Osteoblast (primary cell): ENCODE data around the gene PFN4. TPM values are rescaled to one million over a fixed set of nuclear protein-coding genes. Genes with fewer than 3 reads are reported as not detected.
A peak's percentile ranks its signal among the peaks of the same experiment; 100 is the strongest.

Experiments
- DNase-seq: peaks from one replicate; pipeline ENCODE4 v3.0.0; 2011; ENCODE audit warnings: low spot score, mixed read lengths; ENCODE audit not compliant: insufficient read length; ENCODE audit errors: missing footprints
- H2AFZ ChIP-seq: 2 replicates; pipeline ENCODE4 v1.6.0; 2011; ENCODE audit warnings: mild to moderate bottlenecking, low read length
- H3K27ac ChIP-seq: 2 replicates; pipeline ENCODE4 v1.5.1; 2011; ENCODE audit warnings: mild to moderate bottlenecking, low read depth, low read length, moderate library complexity
- H3K27me3 ChIP-seq: 2 replicates; pipeline ENCODE4 v1.6.0; 2012; ENCODE audit warnings: mild to moderate bottlenecking, control low read depth, inconsistent platforms, low read length, moderate library complexity; ENCODE audit not compliant: insufficient read depth
- H3K36me3 ChIP-seq: 2 replicates; pipeline ENCODE4 v1.5.1; 2011; ENCODE audit warnings: mild to moderate bottlenecking, low read length, control low read depth, moderate library complexity; ENCODE audit not compliant: insufficient read depth
- H3K4me1 ChIP-seq: 2 replicates; pipeline ENCODE4 v1.5.1; 2011; ENCODE audit warnings: mild to moderate bottlenecking, low read length, control low read depth, moderate library complexity; ENCODE audit not compliant: insufficient read depth
- H3K4me2 ChIP-seq: 2 replicates; pipeline ENCODE4 v1.6.0; 2011; ENCODE audit warnings: mild to moderate bottlenecking, low read length; ENCODE audit not compliant: insufficient read depth
- H3K4me3 ChIP-seq: fragments of 200-600 bp; sonication (generic); 3 replicates; pipeline ENCODE4 v1.5.1; 2012; ENCODE audit warnings: mild to moderate bottlenecking, low read length, inconsistent platforms; ENCODE audit not compliant: insufficient read depth
- H3K79me2 ChIP-seq: 2 replicates; pipeline ENCODE4 v1.6.0; 2012; ENCODE audit warnings: mild to moderate bottlenecking, low read length, control low read depth, inconsistent platforms; ENCODE audit not compliant: insufficient read depth
- H3K9me3 ChIP-seq: 2 replicates; pipeline ENCODE4 v1.5.1; 2011; ENCODE audit warnings: low read depth, low read length, control low read depth
- H4K20me1 ChIP-seq: 2 replicates; pipeline ENCODE4 v1.6.0; 2012; ENCODE audit warnings: mild to moderate bottlenecking, low read length, control low read depth; ENCODE audit not compliant: insufficient read depth
- CTCF ChIP-seq: IDR thresholded peaks from 2 replicates; pipeline ENCODE4 v1.5.1; 2011; ENCODE audit warnings: mild to moderate bottlenecking, low read depth, low read length, moderate library complexity; ENCODE audit errors: extremely low read depth
- total RNA-seq: library from RNA; depleted of rRNA; stranded (reverse); fragments of >200 nt; gene quantifications from 2 replicates; pipeline ENCODE4 v1.2.3, GENCODE V29; 2012

Gene PFN4
- total RNA-seq, 1 donor, result not detected

- no peaks in the 10 kb centered on the region for H4K20me1 ChIP-seq
- no peak for DNase-seq
These were observed 34.2 kb downstream of the PFN4 start for GRCh38 chr2:24088821-24089359.

GRCh38 chr2:24087032-24087431, 36.1 kb downstream of the PFN4 start:
- H3K36me3 ChIP-seq, result peaks cover 10% of the 10 kb centered on the region
- H3K4me3 ChIP-seq, result no peak overlapping the region
- no peak for DNase-seq

More at GRCh38 chr2:24088821-24089359, 34.2 kb downstream of the PFN4 start:
- Histone ChIP-seq H3K27me3 (no peaks in the 10 kb centered on the region), H3K4me3 (no peak overlapping the region), H2AFZ (no peak overlapping the region), H3K36me3 (no peaks in the 10 kb centered on the region), H3K79me2 (no peaks in the 10 kb centered on the region), H3K9me3 (no peaks in the 10 kb centered on the region), H3K4me2 (no peak overlapping the region), H3K27ac (no peak overlapping the region), H3K4me1 (peaks cover 4% of the 10 kb centered on the region)
- TF ChIP-seq CTCF, result no peak

GRCh38 chr2:24086241-24086640, 36.9 kb downstream of the PFN4 start:
- Histone ChIP-seq H3K79me2 (peaks cover 5% of the 10 kb centered on the region), H3K27me3 (no peaks in the 10 kb centered on the region), H3K9me3 (no peaks in the 10 kb centered on the region), H4K20me1 (no peaks in the 10 kb centered on the region), H3K27ac (no peak overlapping the region), H3K4me3 (no peak overlapping the region), H2AFZ (no peak overlapping the region), H3K36me3 (peaks cover 15% of the 10 kb centered on the region), H3K4me1 (peaks cover 10% of the 10 kb centered on the region), H3K4me2 (no peak overlapping the region)
- no peak for DNase-seq
- no peak for TF ChIP-seq CTCF

More at GRCh38 chr2:24087032-24087431, 36.1 kb downstream of the PFN4 start:
- Histone ChIP-seq H3K27me3 (no peaks in the 10 kb centered on the region), H3K79me2 (peaks cover 5% of the 10 kb centered on the region), H3K4me2 (no peak overlapping the region), H4K20me1 (no peaks in the 10 kb centered on the region), H2AFZ (no peak overlapping the region), H3K4me1 (peaks cover 10% of the 10 kb centered on the region), H3K9me3 (no peaks in the 10 kb centered on the region), H3K27ac (no peak overlapping the region)
- TF ChIP-seq CTCF, result no peak

- DNase-seq, result no peak
- no peak for TF ChIP-seq CTCF
These were observed 38.0 kb downstream of the PFN4 start for GRCh38 chr2:24085200-24085489.

More at GRCh38 chr2:24085200-24085489, 38.0 kb downstream of the PFN4 start:
- peaks cover 17% of the 10 kb centered on the region for H3K36me3 ChIP-seq
- peak overlapping the region; percentile 62 for H3K27ac ChIP-seq
- H3K79me2 ChIP-seq, result peaks cover 5% of the 10 kb centered on the region
- H4K20me1 ChIP-seq, result no peaks in the 10 kb centered on the region
- peak overlapping the region; percentile 88 for H3K4me3 ChIP-seq
- peak overlapping the region; percentile 90 for H3K4me2 ChIP-seq
- peaks cover 10% of the 10 kb centered on the region for H3K4me1 ChIP-seq
- no peaks in the 10 kb centered on the region for H3K27me3 ChIP-seq
- no peaks in the 10 kb centered on the region for H3K9me3 ChIP-seq
- peak overlapping the region; percentile 96 for H2AFZ ChIP-seq
